Panc1 (cell line): ENCODE data around the gene RPL39. TPM values are rescaled to one million over a fixed set of nuclear protein-coding genes. Genes with fewer than 3 reads are reported as not detected.
A peak's percentile ranks its signal among the peaks of the same experiment; 100 is the strongest.

Source experiments
- ATAC-seq: fragments of 200-7000 bp; cut with Tn5 transposase; 2 replicates; pipeline ENCODE4 v1.9.1; 2020; ENCODE audit warnings: mild to moderate bottlenecking, moderate library complexity
- BruUV-seq: library from RNA; stranded (reverse); fragments of 400-500 nt; replicated peaks from 2 replicates; lab custom pipeline; 2021; lab: Mats Ljungman, UMichigan
- CTCF ChIA-PET: fragments of 300-600 bp; sonication (Branson Sonifier 250); formaldehyde crosslinking; loops from one replicate; lab custom pipeline; 2022; ENCODE audit warnings: antibody characterized with exemption; lab: Charles Lee
- POLR2A ChIA-PET: fragments of 300-600 bp; sonication (Branson Sonifier 250); formaldehyde crosslinking; loops from one replicate; lab custom pipeline; 2022; ENCODE audit warnings: antibody characterized with exemption; lab: Charles Lee
- DNase-seq: peaks from one replicate; pipeline ENCODE4 v3.0.0-alpha.2; 2010; ENCODE audit warnings: low read depth, low spot score
- H3K27ac ChIP-seq: 2 replicates; pipeline ENCODE4 v1.5.1; 2011; ENCODE audit warnings: mild to moderate bottlenecking, low read length, inconsistent platforms
- H3K27me3 ChIP-seq: fragments of 200-500 bp; sonication (Bioruptor generic); 2 replicates; pipeline ENCODE4 v1.6.0; 2014; ENCODE audit warnings: low read length, inconsistent platforms; ENCODE audit not compliant: control insufficient read depth, insufficient read depth
- H3K36me3 ChIP-seq: fragments of 200-500 bp; sonication (Bioruptor generic); 2 replicates; pipeline ENCODE4 v1.5.1; 2014; ENCODE audit warnings: inconsistent platforms, mild to moderate bottlenecking, low read length, moderate library complexity; ENCODE audit not compliant: control insufficient read depth, insufficient read depth
- H3K4me1 ChIP-seq: 2 replicates; pipeline ENCODE4 v1.5.1; 2011; ENCODE audit warnings: inconsistent platforms, mild to moderate bottlenecking, low read length, moderate library complexity; ENCODE audit not compliant: control insufficient read depth, insufficient read depth
- H3K4me3 ChIP-seq, 2 experiments: 2 replicates each; pipeline ENCODE4 v1.5.1; 2011 to 2012; ENCODE audit warnings: low read depth in 2 of 2, low read length in 2 of 2, mild to moderate bottlenecking in 2 of 2, inconsistent platforms in 1 of 2, moderate library complexity in 1 of 2
- H3K9me3 ChIP-seq: fragments of 200-500 bp; sonication (Bioruptor generic); 2 replicates; pipeline ENCODE4 v1.5.1; 2014; ENCODE audit warnings: low read depth, mild to moderate bottlenecking, inconsistent platforms, low read length, moderate library complexity; ENCODE audit not compliant: control insufficient read depth, insufficient read depth
- CTCF ChIP-seq: fragments of 450-650 bp; IDR thresholded peaks from 2 replicates; pipeline ENCODE4 v1.5.1; 2017; ENCODE audit warnings: mild to moderate bottlenecking
- POLR2AphosphoS5 ChIP-seq: IDR thresholded peaks from 2 replicates; pipeline ENCODE4 v1.6.1; 2012; ENCODE audit warnings: mild to moderate bottlenecking, low read depth, low read length, moderate library complexity
- REST ChIP-seq, 2 experiments: IDR thresholded peaks; 2 replicates each; pipeline ENCODE4 v1.6.1; 2011 to 2012; ENCODE audit warnings: low read depth in 2 of 2, control low read depth in 1 of 2, low read length in 1 of 2, mild to moderate bottlenecking in 1 of 2, moderate library complexity in 1 of 2; ENCODE audit not compliant: insufficient read depth in 1 of 2
- SIN3A ChIP-seq: IDR thresholded peaks from 2 replicates; pipeline ENCODE4 v1.6.1; 2012; ENCODE audit warnings: low read depth, mild to moderate bottlenecking, low read length, moderate library complexity, borderline replicate concordance; ENCODE audit not compliant: insufficient read depth
- TCF7L2 ChIP-seq: IDR thresholded peaks from 2 replicates; pipeline ENCODE4 v1.6.1; 2011; ENCODE audit warnings: mild to moderate bottlenecking, low read depth, low read length, inconsistent platforms
- in situ Hi-C: cut with HindIII; loops from 2 replicates; pipeline ENCODE4 v1.10.0; 2016; ENCODE audit warnings: low sequenced_read_pairs, low pct_unique_long_range_greater_than_20kb
- intact Hi-C: fragments of 100-400 bp; cut with micrococcal nuclease; formaldehyde crosslinking; loops from one replicate; pipeline ENCODE4 v1.10.0; 2022; ENCODE audit not compliant: unreplicated experiment
- total RNA-seq: library from RNA; stranded (reverse); gene quantifications from one replicate; pipeline ENCODE4 v1.2.1, GENCODE V29; 2021; ENCODE audit not compliant: unreplicated experiment

Gene RPL39
- total RNA-seq, 1 experiment from 2014 or later = 1,882 TPM

- POLR2A ChIA-PET = interaction anchor here (0.6 to 1.3 kb wide), 2 partner anchors 25 to 89 kb away, joined by 3 to 4 read pairs; no protein-coding TSS in a partner anchor
- Histone ChIP-seq H3K4me3 (no peak overlapping the region), H3K9me3 (no peaks in the 10 kb centered on the region), H3K4me1 (peaks cover 15% of the 10 kb centered on the region), H3K27me3 (no peaks in the 10 kb centered on the region), H3K27ac (no peak overlapping the region), H3K36me3 (no peaks in the 10 kb centered on the region)
- intact Hi-C loops (no loop called here), in situ Hi-C loops (no loop called here)
- ATAC-seq = no peak
- no TSS peak for BruUV-seq
- CTCF ChIA-PET = interaction anchor here (0.6 kb wide), 1 partner anchor 150 kb away, joined by 3 read pairs; no protein-coding TSS in a partner anchor
- TF ChIP-seq REST (IDR thresholded peaks at IDR 0.05; ENCODE audit: insufficient read depth in 1 of 2, low read depth in 2 of 2, low read length in 1 of 2) = no peak
- no peak for TF ChIP-seq TCF7L2
- TF ChIP-seq SIN3A = no peak
- TF ChIP-seq POLR2AphosphoS5 = no peak
- no peak for DNase-seq
These were observed 31.2 kb downstream of the RPL39 start for GRCh38 chrX:119760026-119760877.

DNA sequence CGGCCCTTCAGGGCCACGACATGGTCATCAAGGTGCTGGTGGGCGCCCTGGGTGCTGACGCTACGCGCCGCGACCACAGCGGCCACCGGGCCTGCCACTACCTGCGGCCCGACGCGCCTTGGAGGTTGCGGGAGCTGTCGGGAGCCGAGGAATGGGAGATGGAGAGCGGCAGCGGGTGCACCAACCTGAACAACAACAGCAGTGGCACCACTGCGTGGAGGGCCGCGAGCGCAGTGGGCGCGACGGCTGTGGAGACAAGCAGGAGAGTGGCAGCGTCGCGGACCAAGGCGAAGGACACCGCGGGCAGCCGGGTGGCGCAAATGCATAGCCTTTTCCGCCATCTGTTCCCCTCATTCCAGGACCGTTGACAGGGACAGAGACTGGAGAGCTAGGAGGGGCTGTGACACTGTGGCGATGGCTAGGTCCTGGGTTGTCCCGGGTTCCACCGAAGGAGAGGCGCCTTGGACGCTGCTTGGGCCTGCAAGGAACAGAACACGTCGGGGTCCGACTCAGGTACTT is 32.1 kb downstream of the RPL39 start:
- Histone ChIP-seq H3K36me3 (no peaks in the 10 kb centered on the region), H3K4me1 (peaks cover 15% of the 10 kb centered on the region), H3K27me3 (no peaks in the 10 kb centered on the region), H3K27ac (no peak overlapping the region), H3K4me3 (peak overlapping the region in 1 of 2 experiments; percentile 54; a peak in 2 of 4 replicates), H3K9me3 (no peaks in the 10 kb centered on the region)
- in situ Hi-C loops = no loop called here
- DNase-seq (no peak), ATAC-seq (no peak)
- intact Hi-C loops = loop anchor here (10.0 kb wide), 1 partner anchor 145 kb away; no protein-coding TSS in a partner anchor
- BruUV-seq = no TSS peak
- TF ChIP-seq SIN3A = no peak
- TF ChIP-seq TCF7L2 = no peak
- TF ChIP-seq POLR2AphosphoS5 = no peak
- no peak for TF ChIP-seq REST (IDR thresholded peaks at IDR 0.05; ENCODE audit: insufficient read depth in 1 of 2, low read depth in 2 of 2, low read length in 1 of 2)
- no peak for TF ChIP-seq CTCF
- POLR2A ChIA-PET = interaction anchor here (0.6 to 1.3 kb wide), 3 partner anchors 24 to 66 kb away, joined by 3 to 6 read pairs (median 3); partner anchors contain the start of gene SEPTIN6
- CTCF ChIA-PET = interaction anchor here (0.6 to 1.8 kb wide), 6 partner anchors 14 to 155 kb away, joined by 3 to 8 read pairs (median 3); no protein-coding TSS in a partner anchor
